IMR-90 (cell line): ENCODE measurements around the gene CLMP.

ENCODE experiments used
- BHLHE40 ChIP-seq: fragments of 150-350 bp; IDR thresholded peaks from 2 replicates; pipeline ENCODE4 v1.6.1; 2016; ENCODE audit warnings: mild to moderate bottlenecking, low read depth, low read length
- CEBPB ChIP-seq: IDR thresholded peaks from 2 replicates; pipeline ENCODE4 v1.6.1; 2012; ENCODE audit warnings: low read depth, low read length, improper control_type of control experiment
- CTCF ChIP-seq: conservative IDR thresholded peaks from 2 replicates; pipeline ENCODE4 v1.5.1; 2012; ENCODE audit warnings: mild to moderate bottlenecking, low read depth, low read length, improper control_type of control experiment
- FOS ChIP-seq: fragments of 150-350 bp; IDR thresholded peaks from 2 replicates; pipeline ENCODE4 v1.6.1; 2016; ENCODE audit warnings: low read depth, low read length
- MAFK ChIP-seq: IDR thresholded peaks from 2 replicates; pipeline ENCODE4 v1.6.1; 2012; ENCODE audit warnings: low read depth, low read length, improper control_type of control experiment
- MAZ ChIP-seq: IDR thresholded peaks from 2 replicates; pipeline ENCODE4 v1.6.1; 2012; ENCODE audit warnings: low read depth, mild to moderate bottlenecking, low read length, improper control_type of control experiment, moderate library complexity, borderline replicate concordance
- MXI1 ChIP-seq: IDR thresholded peaks from 2 replicates; pipeline ENCODE4 v1.6.1; 2012; ENCODE audit warnings: low read depth, mild to moderate bottlenecking, low read length, moderate library complexity, borderline replicate concordance
- NFE2L2 ChIP-seq: fragments of 150-350 bp; IDR thresholded peaks from 2 replicates; pipeline ENCODE4 v1.6.1; 2016; ENCODE audit warnings: low read depth, mild to moderate bottlenecking, low read length
- POLR2A ChIP-seq: IDR thresholded peaks from 2 replicates; pipeline ENCODE4 v1.6.1; 2012; ENCODE audit warnings: mild to moderate bottlenecking, low read depth, low read length
- RAD21 ChIP-seq: IDR thresholded peaks from 2 replicates; pipeline ENCODE4 v1.6.1; 2012; ENCODE audit warnings: low read length, improper control_type of control experiment
- SMC3 ChIP-seq: fragments of 150-350 bp; IDR thresholded peaks from 2 replicates; pipeline ENCODE4 v1.6.1; 2016; ENCODE audit warnings: low read depth, mild to moderate bottlenecking, antibody characterized with exemption, low read length, moderate library complexity
- USF2 ChIP-seq: fragments of 150-350 bp; IDR thresholded peaks from 2 replicates; pipeline ENCODE4 v1.6.1; 2017; ENCODE audit warnings: mild to moderate bottlenecking, antibody characterized with exemption, low read length, low read depth
- TF ChIP-seq, protein P1 (sequence below): fragments of 150-350 bp; IDR thresholded peaks from 2 replicates; pipeline ENCODE4 v1.6.1; 2016; ENCODE audit warnings: low read depth, mild to moderate bottlenecking, low read length, moderate library complexity, borderline replicate concordance

- TF ChIP-seq CTCF (no peak), USF2 (no peak), POLR2A (no peak), MXI1 (no peak), MAFK (no peak), RAD21 (no peak), FOS (no peak), SMC3 (no peak), CEBPB (peak; percentile 89), NFE2L2 (no peak), BHLHE40 (no peak), MAZ (no peak)
- TF ChIP-seq, protein P1, sequence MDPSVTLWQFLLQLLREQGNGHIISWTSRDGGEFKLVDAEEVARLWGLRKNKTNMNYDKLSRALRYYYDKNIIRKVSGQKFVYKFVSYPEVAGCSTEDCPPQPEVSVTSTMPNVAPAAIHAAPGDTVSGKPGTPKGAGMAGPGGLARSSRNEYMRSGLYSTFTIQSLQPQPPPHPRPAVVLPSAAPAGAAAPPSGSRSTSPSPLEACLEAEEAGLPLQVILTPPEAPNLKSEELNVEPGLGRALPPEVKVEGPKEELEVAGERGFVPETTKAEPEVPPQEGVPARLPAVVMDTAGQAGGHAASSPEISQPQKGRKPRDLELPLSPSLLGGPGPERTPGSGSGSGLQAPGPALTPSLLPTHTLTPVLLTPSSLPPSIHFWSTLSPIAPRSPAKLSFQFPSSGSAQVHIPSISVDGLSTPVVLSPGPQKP = no peak
These were observed 129.4 kb downstream of the CLMP start for GRCh38 chr11:123065621-123066020.
